Cardiac septum (tissue), 1 donor: ENCODE measurements around the gene LGI2. TPM values are rescaled to one million over a fixed set of nuclear protein-coding genes. Genes with fewer than 3 reads are reported as not detected.

Source experiments
- DNase-seq: peaks from one replicate; pipeline ENCODE4 v3.0.0-alpha.2; 2020; ENCODE audit warnings: low spot score
- intact Hi-C: fragments of 100-400 bp; cut with DNase I; formaldehyde crosslinking; loops from one replicate; pipeline ENCODE4 v1.14.0; 2022
- total RNA-seq: library from RNA; stranded (reverse); fragmentation: NEBNext Ultra II Directional; extraction: Animal tissue kit (Norgen Biotek cat#: 25700); gene quantifications from one replicate; pipeline ENCODE4 v1.2.1, GENCODE V29; 2021
- donor health status: DM: no; HTN: no; CAD: no.

The LGI2 gene
- total RNA-seq, 1 donor from 2014 or later, result 5.0 TPM

- intact Hi-C loops, result no loop called here
These were observed 28.1 kb downstream of the LGI2 start for GRCh38 chr4:25002681-25003080.

GRCh38 chr4:25001509-25001908, 29.2 kb downstream of the LGI2 start:
- intact Hi-C loops, result no loop called here

More at GRCh38 chr4:25002681-25003080, 28.1 kb downstream of the LGI2 start:
- no peak for DNase-seq

GRCh38 chr4:25000639-25001038, 30.1 kb downstream of the LGI2 start:
- intact Hi-C loops, result no loop called here
- no peak for DNase-seq

More at GRCh38 chr4:25001509-25001908, 29.2 kb downstream of the LGI2 start:
- DNase-seq, result no peak

GRCh38 chr4:24999392-25000089, 31.2 kb downstream of the LGI2 start:
- intact Hi-C loops, result no loop called here
- no peak for DNase-seq

GRCh38 chr4:24995346-24995919, 35.3 kb downstream of the LGI2 start:
- no peak for DNase-seq
- intact Hi-C loops, result no loop called here

GRCh38 chr4:24993551-24994080, 37.1 kb downstream of the LGI2 start:
- intact Hi-C loops, result no loop called here
- DNase-seq, result no peak

GRCh38 chr4:24992968-24993367, 37.8 kb downstream of the LGI2 start:
- no peak for DNase-seq
- intact Hi-C loops, result no loop called here

- intact Hi-C loops, result no loop called here
- DNase-seq, result no peak
These were observed 39.7 kb downstream of the LGI2 start for GRCh38 chr4:24991015-24991414.

- DNase-seq, result no peak
- intact Hi-C loops, result loop anchor here (10.0 kb wide), 2 partner anchors 405 to 505 kb away; partner anchors contain the start of gene DHX15
These were observed 41.4 kb downstream of the LGI2 start for GRCh38 chr4:24989327-24989726.

GRCh38 chr4:24988776-24989175, 42.0 kb downstream of the LGI2 start:
- no peak for DNase-seq
- intact Hi-C loops, result loop anchor here (10.0 kb wide), 2 partner anchors 404 to 504 kb away; partner anchors contain the start of gene DHX15

- intact Hi-C loops, result loop anchor here (10.0 kb wide), 2 partner anchors 400 to 500 kb away; partner anchors contain the start of gene DHX15
- no peak for DNase-seq
These were observed 45.9 kb downstream of the LGI2 start for GRCh38 chr4:24984602-24985532.

GRCh38 chr4:24980740-24981139, 50.0 kb downstream of the LGI2 start:
- DNase-seq, result no peak
- intact Hi-C loops, result loop anchor here (2.0 to 10.0 kb wide), 3 partner anchors 164 to 496 kb away; partner anchors contain the start of gene DHX15

GRCh38 chr4:24980064-24980690, 50.6 kb downstream of the LGI2 start:
- intact Hi-C loops, result loop anchor here (2.0 to 10.0 kb wide), 3 partner anchors 165 to 495 kb away; partner anchors contain the start of gene DHX15
- DNase-seq, result no peak

GRCh38 chr4:24979554-24979953, 51.2 kb downstream of the LGI2 start:
- intact Hi-C loops, result loop anchor here (5.0 kb wide), 2 partner anchors 67 to 253 kb away; partner anchors contain the start of genes CCDC149 and PI4K2B
- DNase-seq, result no peak

GRCh38 chr4:24978291-24979075, 52.3 kb downstream of the LGI2 start:
- intact Hi-C loops, result loop anchor here (5.0 kb wide), 2 partner anchors 66 to 254 kb away; partner anchors contain the start of genes CCDC149 and PI4K2B
- DNase-seq, result no peak

GRCh38 chr4:24975510-24975909, 55.2 kb downstream of the LGI2 start:
- DNase-seq, result no peak
- intact Hi-C loops, result loop anchor here (5.0 kb wide), 2 partner anchors 63 to 257 kb away; partner anchors contain the start of genes CCDC149 and PI4K2B

GRCh38 chr4:24973747-24974601, 56.8 kb downstream of the LGI2 start:
- intact Hi-C loops, result no loop called here
- no peak for DNase-seq
